ENCODE results near the gene ZFP92. TPM values are rescaled to one million over a fixed set of nuclear protein-coding genes. Genes with fewer than 3 reads are reported as not detected.

Gene ZFP92
- total RNA-seq, 1 experiment from 2014 or later: not detected

- DNase-seq (ENCODE audit: low read depth): no peak
Measured at GRCh38 chrX:153408221-153408721, 3.0 kb upstream of the ZFP92 start.

- no peak for DNase-seq (ENCODE audit: low read depth)
Measured at GRCh38 chrX:153408871-153409351, 2.4 kb upstream of the ZFP92 start.

GRCh38 chrX:153409414-153410101 lies 1.7 kb upstream of the ZFP92 start:
- no peak for DNase-seq (ENCODE audit: low read depth)

GRCh38 chrX:153410373-153410772 lies 899 bp upstream of the ZFP92 start:
- no peak for DNase-seq (ENCODE audit: low read depth)

GRCh38 chrX:153410888-153411254 lies 401 bp upstream of the ZFP92 start:
- no peak for DNase-seq (ENCODE audit: low read depth)

GRCh38 chrX:153411988-153412574 lies 809 bp downstream of the ZFP92 start:
- DNase-seq (ENCODE audit: low read depth): no peak

- DNase-seq (ENCODE audit: low read depth): no peak
Measured at GRCh38 chrX:153412746-153413720, 1.8 kb downstream of the ZFP92 start.

- DNase-seq (ENCODE audit: low read depth): no peak
Measured at GRCh38 chrX:153413731-153414130, 2.5 kb downstream of the ZFP92 start.

- DNase-seq (ENCODE audit: low read depth): no peak
Measured at GRCh38 chrX:153414856-153415510, 3.7 kb downstream of the ZFP92 start.

- no peak for DNase-seq (ENCODE audit: low read depth)
Measured at GRCh38 chrX:153416781-153417450, 5.6 kb downstream of the ZFP92 start.

GRCh38 chrX:153417637-153418036 lies 6.4 kb downstream of the ZFP92 start:
- DNase-seq (ENCODE audit: low read depth): no peak

GRCh38 chrX:153420851-153421599 lies 9.8 kb downstream of the ZFP92 start:
- DNase-seq (ENCODE audit: low read depth): no peak

GRCh38 chrX:153421856-153422255 lies 10.6 kb downstream of the ZFP92 start:
- no peak for DNase-seq (ENCODE audit: low read depth)

- DNase-seq (ENCODE audit: low read depth): no peak
Measured at GRCh38 chrX:153423652-153424051, 12.4 kb downstream of the ZFP92 start.

GRCh38 chrX:153426204-153426603 lies 14.9 kb downstream of the ZFP92 start:
- no peak for DNase-seq (ENCODE audit: low read depth)

GRCh38 chrX:153430796-153431195 lies 19.5 kb downstream of the ZFP92 start:
- DNase-seq (ENCODE audit: low read depth): no peak

- no peak for DNase-seq (ENCODE audit: low read depth)
Measured at GRCh38 chrX:153433161-153433680, 21.9 kb downstream of the ZFP92 start.

- no peak for DNase-seq (ENCODE audit: low read depth)
Measured at GRCh38 chrX:153433781-153434285, 22.6 kb downstream of the ZFP92 start.

- no peak for DNase-seq (ENCODE audit: low read depth)
Measured at GRCh38 chrX:153434801-153435200, 23.5 kb downstream of the ZFP92 start.

- no peak for DNase-seq (ENCODE audit: low read depth)
Measured at GRCh38 chrX:153435845-153436244, 24.6 kb downstream of the ZFP92 start.

Measured in RPMI7951 (cell line).